KMS-11 (cell line): ENCODE results near the gene ACTN2.

Experiments used
- H2AFZ ChIP-seq: fragments of 200-600 bp; sonication (generic); 2 replicates; pipeline ENCODE4 v1.6.1; 2016; ENCODE audit warnings: antibody characterized with exemption, mixed run types, low read depth
- H3K27ac ChIP-seq: fragments of 200-600 bp; sonication (generic); 2 replicates; pipeline ENCODE4 v1.6.1; 2016; ENCODE audit warnings: mild to moderate bottlenecking, mixed run types
- H3K27me3 ChIP-seq: fragments of 200-600 bp; sonication (generic); 2 replicates; pipeline ENCODE4 v1.6.1; 2017; ENCODE audit warnings: mild to moderate bottlenecking, low read depth, mixed run types, moderate library complexity; ENCODE audit not compliant: insufficient read depth
- H3K36me3 ChIP-seq: fragments of 200-600 bp; sonication (generic); 2 replicates; pipeline ENCODE4 v1.6.1; 2017; ENCODE audit warnings: mild to moderate bottlenecking, mixed run types; ENCODE audit not compliant: insufficient read depth
- H3K4me1 ChIP-seq: fragments of 200-600 bp; sonication (generic); 2 replicates; pipeline ENCODE4 v1.6.1; 2016; ENCODE audit warnings: mild to moderate bottlenecking, low read depth, mixed run types; ENCODE audit not compliant: poor library complexity, severe bottlenecking
- H3K4me2 ChIP-seq: fragments of 200-600 bp; sonication (generic); 2 replicates; pipeline ENCODE4 v1.7.0; 2016; ENCODE audit warnings: mild to moderate bottlenecking, mixed run types
- H3K4me3 ChIP-seq: fragments of 200-600 bp; sonication (generic); IDR thresholded peaks from 2 replicates; pipeline ENCODE4 v1.6.1; 2017; ENCODE audit warnings: low read depth, low read length, mixed read lengths; ENCODE audit not compliant: insufficient read depth
- H3K79me2 ChIP-seq: fragments of 200-600 bp; sonication (generic); 2 replicates; pipeline ENCODE4 v1.6.1; 2016; ENCODE audit warnings: low read depth, mixed run types; ENCODE audit not compliant: insufficient read depth
- H3K9ac ChIP-seq: fragments of 200-600 bp; sonication (generic); 2 replicates; pipeline ENCODE4 v1.6.1; 2016; ENCODE audit warnings: mild to moderate bottlenecking, mixed run types
- H4K20me1 ChIP-seq: fragments of 200-600 bp; sonication (generic); 2 replicates; pipeline ENCODE4 v1.6.1; 2016; ENCODE audit warnings: mild to moderate bottlenecking, mixed run types; ENCODE audit not compliant: insufficient read depth
- TF ChIP-seq, protein P1 (sequence below): fragments of 200-600 bp; sonication (generic); conservative IDR thresholded peaks from 2 replicates; pipeline ENCODE4 v1.6.1; 2017; ENCODE audit warnings: low read depth, mild to moderate bottlenecking, antibody characterized with exemption, low read length, moderate library complexity, mixed read lengths

Gene ACTN2

GRCh38 chr1:236808564-236809130, 122.3 kb downstream of the ACTN2 start:
- Histone ChIP-seq H3K9ac (no peak overlapping the region), H3K4me2 (no peak overlapping the region), H3K27ac (no peak overlapping the region), H3K27me3 (no peaks in the 10 kb centered on the region), H4K20me1 (no peaks in the 10 kb centered on the region), H2AFZ (no peak overlapping the region), H3K36me3 (no peaks in the 10 kb centered on the region), H3K4me3 (no peak overlapping the region), H3K4me1 (no peaks in the 10 kb centered on the region), H3K79me2 (no peaks in the 10 kb centered on the region)
- TF ChIP-seq, protein P1, sequence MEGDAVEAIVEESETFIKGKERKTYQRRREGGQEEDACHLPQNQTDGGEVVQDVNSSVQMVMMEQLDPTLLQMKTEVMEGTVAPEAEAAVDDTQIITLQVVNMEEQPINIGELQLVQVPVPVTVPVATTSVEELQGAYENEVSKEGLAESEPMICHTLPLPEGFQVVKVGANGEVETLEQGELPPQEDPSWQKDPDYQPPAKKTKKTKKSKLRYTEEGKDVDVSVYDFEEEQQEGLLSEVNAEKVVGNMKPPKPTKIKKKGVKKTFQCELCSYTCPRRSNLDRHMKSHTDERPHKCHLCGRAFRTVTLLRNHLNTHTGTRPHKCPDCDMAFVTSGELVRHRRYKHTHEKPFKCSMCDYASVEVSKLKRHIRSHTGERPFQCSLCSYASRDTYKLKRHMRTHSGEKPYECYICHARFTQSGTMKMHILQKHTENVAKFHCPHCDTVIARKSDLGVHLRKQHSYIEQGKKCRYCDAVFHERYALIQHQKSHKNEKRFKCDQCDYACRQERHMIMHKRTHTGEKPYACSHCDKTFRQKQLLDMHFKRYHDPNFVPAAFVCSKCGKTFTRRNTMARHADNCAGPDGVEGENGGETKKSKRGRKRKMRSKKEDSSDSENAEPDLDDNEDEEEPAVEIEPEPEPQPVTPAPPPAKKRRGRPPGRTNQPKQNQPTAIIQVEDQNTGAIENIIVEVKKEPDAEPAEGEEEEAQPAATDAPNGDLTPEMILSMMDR, result no peak

GRCh38 chr1:236809148-236809547, 122.8 kb downstream of the ACTN2 start:
- no peak overlapping the region for H3K27ac ChIP-seq
- TF ChIP-seq, protein P1, result no peak
- no peaks in the 10 kb centered on the region for H3K4me1 ChIP-seq
- no peaks in the 10 kb centered on the region for H4K20me1 ChIP-seq
- H3K4me2 ChIP-seq, result no peak overlapping the region
- no peak overlapping the region for H3K9ac ChIP-seq
- no peaks in the 10 kb centered on the region for H3K36me3 ChIP-seq
- no peak overlapping the region for H2AFZ ChIP-seq
- H3K4me3 ChIP-seq, result no peak overlapping the region
- H3K79me2 ChIP-seq, result no peaks in the 10 kb centered on the region
- H3K27me3 ChIP-seq, result no peaks in the 10 kb centered on the region

DNA sequence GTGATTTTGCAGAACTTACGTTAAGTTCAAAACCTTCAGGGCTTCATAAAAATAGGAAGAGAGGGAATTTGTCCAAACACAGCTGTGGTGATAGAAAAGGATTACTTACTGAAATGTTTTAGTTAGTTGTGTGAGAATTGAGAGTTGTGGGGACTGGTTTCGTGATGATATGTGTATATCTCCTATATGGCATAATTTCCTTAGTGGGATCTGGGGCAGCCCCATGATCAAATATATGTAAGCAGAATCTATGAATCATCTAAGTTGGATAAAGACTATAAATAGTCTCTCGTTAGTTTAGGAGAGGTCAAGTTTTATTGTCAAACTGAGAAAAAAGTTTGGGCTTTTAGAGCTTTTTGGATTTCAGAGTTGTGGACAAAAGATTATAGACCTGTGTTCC, 123.7 kb downstream of the ACTN2 start:
- Histone ChIP-seq H3K4me1 (no peaks in the 10 kb centered on the region), H3K4me2 (no peak overlapping the region), H3K27ac (no peak overlapping the region), H3K36me3 (0 out of 2 replicates have a peak, but pooled peaks cover 3% of the 10 kb centered on the region), H3K79me2 (no peaks in the 10 kb centered on the region), H3K4me3 (no peak overlapping the region), H4K20me1 (no peaks in the 10 kb centered on the region), H3K27me3 (no peaks in the 10 kb centered on the region), H2AFZ (no peak overlapping the region), H3K9ac (no peak overlapping the region)
- TF ChIP-seq, protein P1, result no peak

DNA sequence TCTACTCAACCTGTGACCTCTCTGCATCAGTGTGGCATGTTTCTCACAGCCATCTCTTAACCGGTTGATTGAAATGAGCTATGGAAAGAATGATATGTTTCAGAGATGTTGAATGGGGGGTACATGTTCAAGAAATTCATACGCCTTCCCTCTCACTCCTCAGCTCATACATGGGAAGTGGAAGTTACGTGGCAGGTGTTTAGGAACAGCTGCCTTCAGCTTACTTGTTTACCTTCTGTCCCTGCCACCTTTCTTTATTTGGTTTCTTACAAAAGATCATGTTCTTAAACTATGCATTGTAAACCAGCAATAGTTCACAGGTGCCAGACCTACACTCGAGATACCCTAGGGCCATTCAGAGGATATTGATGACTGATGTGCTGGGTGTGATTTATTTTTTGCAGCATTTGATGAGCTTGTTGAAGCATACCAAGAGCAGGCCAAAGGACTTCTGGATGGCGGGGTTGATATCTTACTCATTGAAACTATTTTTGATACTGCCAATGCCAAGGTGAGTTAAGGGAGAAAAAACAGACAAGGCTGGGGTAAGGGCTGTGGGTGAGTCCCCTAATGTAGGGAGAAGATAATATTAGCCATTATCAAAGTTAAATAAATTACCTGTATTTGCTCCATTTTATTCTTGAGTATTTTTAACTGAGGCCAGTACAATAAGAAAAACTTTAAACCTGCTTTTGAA, 126.2 kb downstream of the ACTN2 start:
- H3K36me3 ChIP-seq, result 0 out of 2 replicates have a peak, but pooled peaks cover 3% of the 10 kb centered on the region
- no peaks in the 10 kb centered on the region for H3K4me1 ChIP-seq
- no peaks in the 10 kb centered on the region for H4K20me1 ChIP-seq
- H3K4me3 ChIP-seq, result no peak overlapping the region
- H2AFZ ChIP-seq, result no peak overlapping the region
- H3K27ac ChIP-seq, result no peak overlapping the region
- H3K9ac ChIP-seq, result no peak overlapping the region
- H3K27me3 ChIP-seq, result no peaks in the 10 kb centered on the region
- no peak overlapping the region for H3K4me2 ChIP-seq
- no peaks in the 10 kb centered on the region for H3K79me2 ChIP-seq
- TF ChIP-seq, protein P1, result no peak
